Measurements from ENCODE around the gene PRR5L. TPM values are rescaled to one million over a fixed set of nuclear protein-coding genes. Genes with fewer than 3 reads are reported as not detected.
"Not testable (repeated sequence)": the region's sequence is repeated elsewhere in the genome, so short reads cannot be mapped to it uniquely, and the experiment has no call there.

PRR5L gene
- total RNA-seq, 1 donor from 2014 or later, result 32.9 TPM

DNA sequence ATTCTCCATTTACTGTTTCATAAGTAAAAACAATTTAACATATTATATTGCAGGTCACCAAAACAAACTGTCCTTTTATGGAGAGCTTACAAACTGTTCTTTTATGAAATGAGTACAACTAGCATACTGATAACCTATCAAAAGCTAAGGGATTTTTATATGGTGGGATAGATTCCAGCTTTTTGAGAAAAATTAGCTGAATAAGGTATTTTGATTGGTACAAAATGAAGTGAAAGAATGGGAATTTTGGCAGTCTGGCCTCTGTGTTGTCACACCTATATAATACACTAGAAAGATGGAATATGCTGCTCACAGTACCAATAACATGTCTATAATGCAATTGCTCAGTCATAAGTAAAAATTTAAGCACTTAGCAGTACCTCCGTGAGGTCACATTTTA is 202.6 kb downstream of the PRR5L start:
- DNase-seq (ENCODE audit: low spot score), result no peak

DNA sequence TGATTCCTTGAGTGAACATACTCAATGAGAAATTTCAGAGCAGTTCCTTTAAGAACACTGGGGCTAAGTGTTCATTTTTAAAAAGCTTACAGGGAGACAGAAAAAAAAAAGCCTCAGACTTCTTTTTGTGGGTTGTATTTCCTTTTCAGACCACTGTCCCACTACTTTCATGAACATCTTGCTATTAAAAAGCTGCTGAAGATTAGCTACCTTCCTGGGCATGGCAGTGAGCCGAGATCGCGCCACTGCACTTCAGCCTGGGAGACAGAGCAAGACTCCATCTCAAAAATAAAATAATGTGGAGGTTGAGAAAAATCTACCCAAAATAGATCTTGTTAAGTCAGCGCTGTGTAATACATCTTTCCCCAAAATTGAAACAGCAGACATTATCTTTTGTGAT is 203.2 kb downstream of the PRR5L start:
- no peak for DNase-seq (ENCODE audit: low spot score)

DNA sequence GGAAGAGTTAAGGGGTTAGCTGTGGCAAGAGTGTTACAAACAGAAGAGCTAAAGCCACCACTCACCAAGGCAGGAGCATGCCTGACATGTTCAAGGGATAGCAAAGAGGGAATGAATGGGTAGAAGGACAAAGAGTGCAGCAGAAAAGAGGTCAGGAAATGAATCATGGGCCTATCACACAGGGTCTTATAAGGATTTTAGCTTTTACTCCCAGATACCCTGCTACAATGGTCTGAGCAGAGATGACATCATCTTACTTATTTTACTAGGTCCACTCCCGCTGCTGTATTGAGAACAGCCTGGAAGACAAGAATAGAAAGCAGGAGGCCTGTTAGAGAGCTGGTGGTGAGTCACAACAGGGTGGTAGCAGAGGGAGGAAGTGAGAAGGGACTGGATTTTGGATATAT is 204.2 kb downstream of the PRR5L start:
- DNase-seq (ENCODE audit: low spot score), result no peak

DNA sequence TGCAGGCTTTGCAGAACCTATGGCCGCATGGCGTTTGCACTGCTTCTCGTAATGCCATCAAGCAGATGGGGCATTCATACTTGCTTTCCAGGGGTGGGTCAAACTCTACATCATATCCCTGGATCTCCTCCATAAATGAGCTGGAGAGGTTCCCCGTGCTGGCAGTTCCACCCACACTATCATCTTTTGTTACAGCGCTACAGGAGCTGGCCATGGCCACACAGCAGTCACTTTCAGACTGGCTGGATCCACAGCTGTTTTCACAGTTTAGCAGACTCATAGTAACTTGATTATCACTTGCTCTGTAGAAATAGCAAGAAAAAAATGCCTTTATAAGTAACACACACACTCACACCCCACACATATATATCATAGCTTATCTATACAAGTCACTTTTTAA is 205.1 kb downstream of the PRR5L start:
- no peak for DNase-seq (ENCODE audit: low spot score)

DNA sequence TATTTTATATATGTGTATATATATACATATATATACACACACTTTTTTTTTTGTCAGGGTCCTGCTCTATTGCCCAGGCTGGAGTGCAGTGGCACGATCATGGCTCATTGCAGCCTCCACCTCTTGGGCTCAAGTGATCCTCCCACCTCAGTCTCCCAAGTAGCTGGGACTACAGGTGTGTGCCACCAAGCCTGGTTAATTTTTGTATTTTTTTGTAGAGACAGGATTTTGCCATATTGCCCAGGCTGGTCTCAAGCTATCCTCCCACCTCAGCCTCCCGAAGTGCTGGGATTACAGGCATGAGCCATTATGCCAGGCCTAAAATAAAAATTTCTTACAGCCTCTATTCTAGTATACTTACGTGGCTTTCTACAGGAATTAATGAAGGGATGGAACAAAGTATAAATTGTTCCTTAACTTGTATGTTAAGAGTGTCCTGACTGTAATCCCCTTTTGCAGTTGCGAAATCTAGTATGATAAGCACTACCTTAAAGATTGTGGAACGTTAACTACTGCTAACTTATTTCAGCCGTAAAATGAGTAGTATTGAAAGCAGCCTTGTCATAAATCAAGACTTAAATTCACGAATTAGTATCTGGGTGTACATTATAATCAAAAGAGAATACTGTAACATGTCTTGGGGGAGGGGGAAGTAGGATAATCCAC is 211.9 kb downstream of the PRR5L start:
- DNase-seq (ENCODE audit: low spot score), result no peak

DNA sequence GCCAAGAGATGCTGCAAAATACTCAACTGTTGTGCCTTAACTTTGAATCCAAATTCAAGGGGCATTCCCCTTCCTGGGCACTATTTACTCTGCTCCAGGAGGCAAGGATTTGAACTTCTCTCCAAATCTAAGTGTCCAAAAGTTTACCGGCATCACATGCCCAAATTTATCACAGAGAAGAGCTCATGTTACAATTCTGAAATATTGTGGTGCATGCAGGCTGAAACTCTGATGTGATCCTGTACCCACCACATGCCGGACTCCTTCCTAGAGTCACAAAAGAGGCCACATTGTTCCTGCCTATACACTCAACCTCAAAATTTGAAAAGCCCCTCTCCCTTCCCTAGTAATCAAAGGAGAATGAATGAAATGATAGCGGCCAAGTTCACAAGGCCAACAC is 212.7 kb downstream of the PRR5L start:
- no peak for DNase-seq (ENCODE audit: low spot score)

DNA sequence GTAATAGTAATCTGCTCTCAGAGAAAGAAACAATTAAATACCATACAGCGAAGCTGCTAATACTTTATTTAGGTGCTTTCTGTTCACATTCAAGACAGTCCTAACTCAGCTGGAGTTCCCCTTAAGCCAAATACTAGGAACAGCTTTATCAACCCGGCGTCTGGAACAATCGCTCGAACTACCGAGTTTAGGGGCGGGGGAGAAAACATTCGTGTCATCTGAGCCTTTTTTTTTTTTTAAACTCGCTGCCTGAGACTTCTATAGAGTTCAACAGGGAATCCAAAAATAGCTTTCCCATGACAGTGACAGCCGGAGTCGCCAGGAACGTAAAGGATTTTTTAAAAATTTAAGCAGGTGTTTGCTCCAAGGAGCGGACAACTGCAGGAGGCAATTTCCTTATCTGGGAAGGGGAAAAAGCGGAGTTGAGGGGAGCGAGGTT is 213.1 kb downstream of the PRR5L start:
- no peak for DNase-seq (ENCODE audit: low spot score)

DNA sequence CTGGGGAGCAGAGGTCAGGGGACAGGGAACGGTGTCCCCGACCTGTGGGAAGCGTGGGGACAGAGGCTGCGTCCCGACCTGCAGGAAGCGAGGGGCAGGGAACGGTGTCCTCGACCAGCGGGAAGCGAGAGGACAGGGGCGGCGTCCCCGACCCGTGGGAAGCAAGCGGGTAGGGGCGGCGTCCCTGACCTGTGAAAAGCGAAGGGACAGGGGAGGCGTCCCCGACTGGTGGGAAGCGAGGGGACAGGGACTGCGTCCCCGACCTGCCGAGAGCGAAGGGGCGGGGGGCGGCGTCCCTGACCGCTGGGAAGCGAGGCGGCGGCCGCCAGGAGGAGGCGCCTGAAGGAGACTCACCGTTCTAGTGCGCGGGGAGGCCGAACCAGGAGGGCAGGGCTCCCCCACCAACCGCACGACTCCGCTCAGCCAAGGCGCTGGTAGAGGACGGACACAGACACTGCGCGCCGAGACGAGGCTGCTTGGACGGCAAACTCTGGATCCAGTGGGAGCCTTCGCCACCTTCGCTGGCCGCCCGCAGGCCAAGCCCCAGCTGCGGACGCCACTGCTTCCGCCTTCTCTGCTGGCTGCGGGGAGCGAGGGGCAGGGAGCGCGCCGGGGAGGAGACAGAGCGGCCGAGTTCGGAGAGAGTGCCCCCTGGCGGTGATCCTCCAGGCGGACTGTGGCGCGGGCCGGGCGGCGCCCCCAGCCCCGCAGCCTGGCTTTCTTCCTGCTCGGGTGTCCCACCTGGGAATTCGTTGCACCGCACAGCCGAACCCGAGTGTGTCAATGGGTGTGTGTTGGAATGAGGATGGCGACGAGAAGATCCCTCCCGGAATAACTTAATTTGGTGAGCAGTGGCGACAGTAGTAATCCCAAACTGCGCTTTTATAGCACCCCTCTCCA is 213.9 kb downstream of the PRR5L start, which contains the start of gene TRAF6:
Gene TRAF6, minus strand, starts transcription at position 579 of the 900 bp plus-strand sequence. CDS start 8,757 bp downstream, outside the sequence.
- peak; percentile 91 for DNase-seq (ENCODE audit: low spot score)

DNA sequence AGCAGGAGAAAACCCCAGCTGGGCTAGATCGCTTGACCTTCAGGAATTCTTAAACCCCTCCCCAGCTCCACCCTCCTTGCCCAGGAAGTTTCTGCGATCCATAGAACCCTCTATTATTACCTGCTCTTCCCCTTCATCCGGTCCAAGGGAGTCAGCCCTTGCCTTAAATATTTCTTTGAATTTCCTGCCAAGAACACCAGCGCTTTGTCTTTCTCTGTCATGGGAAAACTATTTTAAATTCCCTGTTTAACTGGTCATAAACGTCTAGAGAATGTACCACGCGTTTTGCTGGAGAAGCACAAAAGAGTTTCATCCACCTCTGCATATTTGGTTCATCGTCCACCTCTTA is 214.5 kb downstream of the PRR5L start:
- DNase-seq (ENCODE audit: low spot score), result no peak

DNA sequence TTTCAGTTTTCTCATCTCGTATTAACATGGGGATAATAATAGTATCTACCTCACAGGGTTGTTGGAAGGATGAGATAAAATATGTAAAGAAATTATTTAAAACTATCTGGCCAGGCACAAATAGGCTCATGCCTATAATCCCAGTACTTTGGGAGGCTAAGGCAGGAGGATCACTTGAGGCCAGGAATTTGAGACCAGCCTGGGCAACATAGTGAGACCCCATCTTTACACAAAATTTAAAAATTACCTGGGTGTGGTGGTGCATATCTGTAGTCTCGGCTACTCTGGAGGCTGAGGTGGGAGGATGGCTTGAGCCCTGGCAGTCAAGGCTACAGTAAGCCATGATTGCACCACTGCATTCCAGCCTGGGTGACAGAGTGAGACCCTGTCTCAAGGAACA is 215.0 kb downstream of the PRR5L start:
- not testable (repeated sequence) for DNase-seq (ENCODE audit: low spot score)

DNA sequence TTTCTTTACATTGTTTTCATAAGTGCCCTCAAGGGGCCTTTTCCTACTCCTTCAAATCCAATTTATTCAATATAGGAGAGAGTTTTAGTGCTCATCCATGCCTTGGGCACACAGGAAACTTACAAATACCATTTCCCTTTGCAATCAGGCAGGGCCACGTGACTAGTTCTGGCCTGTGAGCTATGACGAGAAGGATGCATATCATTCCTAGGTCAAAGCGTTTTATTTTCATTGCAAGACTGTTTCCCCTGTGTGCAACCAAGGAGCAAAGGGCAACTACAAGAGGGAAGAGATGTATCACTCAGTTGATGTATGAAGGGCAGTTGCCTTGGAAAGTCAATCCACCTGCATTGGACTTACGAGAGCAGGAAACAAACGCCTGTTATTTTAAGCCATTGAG is 215.9 kb downstream of the PRR5L start:
- DNase-seq (ENCODE audit: low spot score), result no peak

DNA sequence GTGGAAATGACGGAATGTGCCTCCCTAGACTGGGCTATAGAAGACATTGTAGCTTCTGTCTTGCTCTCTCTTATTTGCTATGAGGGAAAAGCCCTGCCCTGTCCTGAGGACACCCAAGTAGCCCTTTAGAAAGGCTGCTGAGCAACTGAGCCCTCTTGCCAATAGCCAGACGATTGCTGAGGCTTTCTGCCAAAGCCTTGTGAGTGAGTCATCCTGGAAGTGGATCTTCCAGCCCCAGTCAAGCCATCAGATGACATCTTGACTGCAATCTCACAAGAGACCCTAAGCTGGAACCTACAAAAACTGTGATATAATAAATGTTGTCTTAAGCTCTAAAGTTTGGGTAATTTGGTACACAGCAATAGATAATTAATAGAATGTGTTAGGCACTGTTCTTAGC is 217.9 kb downstream of the PRR5L start:
- no peak for DNase-seq (ENCODE audit: low spot score)

Other genes starting within 250 kb of the PRR5L start
- gene COMMD9, start 6.9 kb upstream of the PRR5L start, total RNA-seq, result 55.9 TPM
- gene TRAF6, start 214.0 kb downstream of the PRR5L start, total RNA-seq, result 16.9 TPM